HepG2 (cell line): ENCODE data around the gene PARVA.

Experiments used
- JUND ChIP-seq: sonication (generic); formaldehyde crosslinking; IDR thresholded peaks from 2 replicates; pipeline ENCODE4 v1.8.0; 2022; ENCODE audit warnings: mild to moderate bottlenecking, missing genetic modification reagents
- NFE2L2 ChIP-seq: fragments of 150-350 bp; IDR thresholded peaks from 2 replicates; pipeline ENCODE4 v1.6.1; 2014; ENCODE audit warnings: low read length
- POLR2A ChIP-seq, 2 experiments: IDR thresholded peaks; 2 replicates each; pipeline ENCODE4 v1.6.1; 2011; ENCODE audit warnings: low read depth in 2 of 2, low read length in 2 of 2, mild to moderate bottlenecking in 1 of 2, moderate library complexity in 1 of 2; ENCODE audit not compliant: insufficient read depth in 1 of 2
- SPEN ChIP-seq: sonication (generic); formaldehyde crosslinking; IDR thresholded peaks from 2 replicates; pipeline ENCODE4 v1.5.1; 2020; ENCODE audit warnings: low read depth, mild to moderate bottlenecking, missing genetic modification reagents
- TF ChIP-seq, protein P1 (sequence below): sonication (generic); formaldehyde crosslinking; IDR thresholded peaks from 2 replicates; pipeline ENCODE4 v1.5.0; 2020; ENCODE audit warnings: mild to moderate bottlenecking, missing genetic modification reagents, moderate library complexity

DNA sequence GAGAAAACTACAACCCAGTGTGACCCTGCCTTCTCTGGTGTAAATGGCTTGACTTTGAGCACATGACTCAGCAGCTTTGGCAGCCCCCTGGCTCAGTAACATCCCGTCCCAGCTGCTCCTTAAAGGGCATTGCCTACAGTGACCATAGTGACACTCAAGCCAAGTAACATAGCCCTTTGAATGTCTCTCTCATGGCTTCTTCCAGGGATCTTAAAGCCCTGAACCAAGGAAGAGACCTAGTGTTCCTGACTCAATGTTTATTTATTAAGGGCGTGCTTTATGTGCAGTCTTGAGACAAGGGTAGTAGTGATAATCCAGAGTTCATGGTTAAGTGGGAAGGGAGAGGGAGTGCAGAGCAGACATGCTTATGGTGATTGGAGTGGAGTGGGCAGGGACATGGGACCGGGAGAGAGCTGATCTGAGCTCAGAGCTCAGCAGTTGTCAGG is 125.7 kb downstream of the PARVA start:
- TF ChIP-seq JUND (CRISPR knock-in tag) (no peak), NFE2L2 (0 out of 2 replicates have a peak, but pooled peaks have one; percentile 26), POLR2A (IDR thresholded peaks at IDR 0.05; ENCODE audit: insufficient read depth in 1 of 2, low read depth in 2 of 2, low read length in 2 of 2) (no peak), SPEN (no peak)
- TF ChIP-seq, protein P1, sequence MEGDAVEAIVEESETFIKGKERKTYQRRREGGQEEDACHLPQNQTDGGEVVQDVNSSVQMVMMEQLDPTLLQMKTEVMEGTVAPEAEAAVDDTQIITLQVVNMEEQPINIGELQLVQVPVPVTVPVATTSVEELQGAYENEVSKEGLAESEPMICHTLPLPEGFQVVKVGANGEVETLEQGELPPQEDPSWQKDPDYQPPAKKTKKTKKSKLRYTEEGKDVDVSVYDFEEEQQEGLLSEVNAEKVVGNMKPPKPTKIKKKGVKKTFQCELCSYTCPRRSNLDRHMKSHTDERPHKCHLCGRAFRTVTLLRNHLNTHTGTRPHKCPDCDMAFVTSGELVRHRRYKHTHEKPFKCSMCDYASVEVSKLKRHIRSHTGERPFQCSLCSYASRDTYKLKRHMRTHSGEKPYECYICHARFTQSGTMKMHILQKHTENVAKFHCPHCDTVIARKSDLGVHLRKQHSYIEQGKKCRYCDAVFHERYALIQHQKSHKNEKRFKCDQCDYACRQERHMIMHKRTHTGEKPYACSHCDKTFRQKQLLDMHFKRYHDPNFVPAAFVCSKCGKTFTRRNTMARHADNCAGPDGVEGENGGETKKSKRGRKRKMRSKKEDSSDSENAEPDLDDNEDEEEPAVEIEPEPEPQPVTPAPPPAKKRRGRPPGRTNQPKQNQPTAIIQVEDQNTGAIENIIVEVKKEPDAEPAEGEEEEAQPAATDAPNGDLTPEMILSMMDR (CRISPR knock-in tag), result no peak
